Measurements from ENCODE around the gene PODXL2. TPM values are rescaled to one million over a fixed set of nuclear protein-coding genes. Genes with fewer than 3 reads are reported as not detected.

The PODXL2 gene
- total RNA-seq, 1 experiment from 2014 or later = 33.6 TPM

DNA sequence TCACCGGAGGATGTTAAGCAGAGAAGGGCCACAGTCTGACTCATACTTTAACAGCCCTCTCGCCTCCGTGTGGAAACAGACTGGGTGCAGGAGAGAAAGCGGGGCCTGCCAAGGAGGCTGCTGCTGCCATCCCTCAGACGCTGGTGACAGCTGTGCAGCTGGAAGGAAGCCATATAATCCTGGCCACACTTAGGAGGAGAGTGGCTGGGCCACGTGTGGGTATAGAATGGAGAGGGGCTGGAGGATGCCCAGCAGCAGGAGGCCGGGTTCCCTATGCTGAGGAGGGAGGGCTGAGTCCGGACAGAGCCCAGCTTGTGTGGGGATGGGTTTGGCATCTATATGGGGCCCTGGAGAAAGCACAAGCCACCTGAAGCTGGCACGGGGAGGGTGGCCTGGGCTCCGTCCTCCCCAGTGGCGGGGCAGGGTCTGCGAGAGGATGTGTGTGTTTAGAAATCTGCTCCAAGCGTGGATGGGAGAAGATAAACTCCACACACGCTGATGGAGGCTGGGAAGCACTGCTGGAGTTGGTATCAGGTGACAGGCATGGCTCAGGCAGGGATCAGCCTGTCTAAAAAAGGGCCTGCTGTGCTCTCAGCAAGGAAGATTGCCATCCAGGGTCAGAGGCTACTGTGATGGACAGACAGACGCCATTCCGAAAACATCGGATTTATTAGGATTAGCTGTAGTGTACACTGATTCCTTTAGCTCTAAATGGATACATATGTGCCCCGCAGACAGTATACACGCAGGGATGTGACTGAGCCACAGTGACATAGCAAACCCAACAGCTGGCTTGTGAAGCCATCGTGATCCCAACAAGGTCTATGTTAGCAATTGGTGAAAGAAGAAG lies 59.7 kb downstream of the PODXL2 start:
- TF ChIP-seq KAT7 (CRISPR knock-in tag; IDR thresholded peaks at IDR 0.05; ENCODE audit: borderline replicate concordance) = no peak
- TF ChIP-seq, protein P1, sequence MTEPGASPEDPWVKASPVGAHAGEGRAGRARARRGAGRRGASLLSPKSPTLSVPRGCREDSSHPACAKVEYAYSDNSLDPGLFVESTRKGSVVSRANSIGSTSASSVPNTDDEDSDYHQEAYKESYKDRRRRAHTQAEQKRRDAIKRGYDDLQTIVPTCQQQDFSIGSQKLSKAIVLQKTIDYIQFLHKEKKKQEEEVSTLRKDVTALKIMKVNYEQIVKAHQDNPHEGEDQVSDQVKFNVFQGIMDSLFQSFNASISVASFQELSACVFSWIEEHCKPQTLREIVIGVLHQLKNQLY (CRISPR knock-in tag; IDR thresholded peaks at IDR 0.05) = no peak
- TF ChIP-seq SOX15 (CRISPR knock-in tag; IDR thresholded peaks at IDR 0.05) = no peak
- no peak for TF ChIP-seq JUN (CRISPR knock-in tag; IDR thresholded peaks at IDR 0.05)
- TF ChIP-seq, protein P2, sequence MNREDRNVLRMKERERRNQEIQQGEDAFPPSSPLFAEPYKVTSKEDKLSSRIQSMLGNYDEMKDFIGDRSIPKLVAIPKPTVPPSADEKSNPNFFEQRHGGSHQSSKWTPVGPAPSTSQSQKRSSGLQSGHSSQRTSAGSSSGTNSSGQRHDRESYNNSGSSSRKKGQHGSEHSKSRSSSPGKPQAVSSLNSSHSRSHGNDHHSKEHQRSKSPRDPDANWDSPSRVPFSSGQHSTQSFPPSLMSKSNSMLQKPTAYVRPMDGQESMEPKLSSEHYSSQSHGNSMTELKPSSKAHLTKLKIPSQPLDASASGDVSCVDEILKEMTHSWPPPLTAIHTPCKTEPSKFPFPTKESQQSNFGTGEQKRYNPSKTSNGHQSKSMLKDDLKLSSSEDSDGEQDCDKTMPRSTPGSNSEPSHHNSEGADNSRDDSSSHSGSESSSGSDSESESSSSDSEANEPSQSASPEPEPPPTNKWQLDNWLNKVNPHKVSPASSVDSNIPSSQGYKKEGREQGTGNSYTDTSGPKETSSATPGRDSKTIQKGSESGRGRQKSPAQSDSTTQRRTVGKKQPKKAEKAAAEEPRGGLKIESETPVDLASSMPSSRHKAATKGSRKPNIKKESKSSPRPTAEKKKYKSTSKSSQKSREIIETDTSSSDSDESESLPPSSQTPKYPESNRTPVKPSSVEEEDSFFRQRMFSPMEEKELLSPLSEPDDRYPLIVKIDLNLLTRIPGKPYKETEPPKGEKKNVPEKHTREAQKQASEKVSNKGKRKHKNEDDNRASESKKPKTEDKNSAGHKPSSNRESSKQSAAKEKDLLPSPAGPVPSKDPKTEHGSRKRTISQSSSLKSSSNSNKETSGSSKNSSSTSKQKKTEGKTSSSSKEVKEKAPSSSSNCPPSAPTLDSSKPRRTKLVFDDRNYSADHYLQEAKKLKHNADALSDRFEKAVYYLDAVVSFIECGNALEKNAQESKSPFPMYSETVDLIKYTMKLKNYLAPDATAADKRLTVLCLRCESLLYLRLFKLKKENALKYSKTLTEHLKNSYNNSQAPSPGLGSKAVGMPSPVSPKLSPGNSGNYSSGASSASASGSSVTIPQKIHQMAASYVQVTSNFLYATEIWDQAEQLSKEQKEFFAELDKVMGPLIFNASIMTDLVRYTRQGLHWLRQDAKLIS (CRISPR knock-in tag; IDR thresholded peaks at IDR 0.05; ENCODE audit: borderline replicate concordance) = no peak
- TF ChIP-seq, protein P3, sequence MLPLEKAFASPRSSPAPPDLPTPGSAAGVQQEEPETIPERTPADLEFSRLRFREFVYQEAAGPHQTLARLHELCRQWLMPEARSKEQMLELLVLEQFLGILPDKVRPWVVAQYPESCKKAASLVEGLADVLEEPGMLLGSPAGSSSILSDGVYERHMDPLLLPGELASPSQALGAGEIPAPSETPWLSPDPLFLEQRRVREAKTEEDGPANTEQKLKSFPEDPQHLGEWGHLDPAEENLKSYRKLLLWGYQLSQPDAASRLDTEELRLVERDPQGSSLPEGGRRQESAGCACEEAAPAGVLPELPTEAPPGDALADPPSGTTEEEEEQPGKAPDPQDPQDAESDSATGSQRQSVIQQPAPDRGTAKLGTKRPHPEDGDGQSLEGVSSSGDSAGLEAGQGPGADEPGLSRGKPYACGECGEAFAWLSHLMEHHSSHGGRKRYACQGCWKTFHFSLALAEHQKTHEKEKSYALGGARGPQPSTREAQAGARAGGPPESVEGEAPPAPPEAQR (CRISPR knock-in tag; IDR thresholded peaks at IDR 0.05) = no peak
- TF ChIP-seq MXD4 (CRISPR knock-in tag; IDR thresholded peaks at IDR 0.05; ENCODE audit: borderline replicate concordance) = no peak
- TF ChIP-seq, protein P4, sequence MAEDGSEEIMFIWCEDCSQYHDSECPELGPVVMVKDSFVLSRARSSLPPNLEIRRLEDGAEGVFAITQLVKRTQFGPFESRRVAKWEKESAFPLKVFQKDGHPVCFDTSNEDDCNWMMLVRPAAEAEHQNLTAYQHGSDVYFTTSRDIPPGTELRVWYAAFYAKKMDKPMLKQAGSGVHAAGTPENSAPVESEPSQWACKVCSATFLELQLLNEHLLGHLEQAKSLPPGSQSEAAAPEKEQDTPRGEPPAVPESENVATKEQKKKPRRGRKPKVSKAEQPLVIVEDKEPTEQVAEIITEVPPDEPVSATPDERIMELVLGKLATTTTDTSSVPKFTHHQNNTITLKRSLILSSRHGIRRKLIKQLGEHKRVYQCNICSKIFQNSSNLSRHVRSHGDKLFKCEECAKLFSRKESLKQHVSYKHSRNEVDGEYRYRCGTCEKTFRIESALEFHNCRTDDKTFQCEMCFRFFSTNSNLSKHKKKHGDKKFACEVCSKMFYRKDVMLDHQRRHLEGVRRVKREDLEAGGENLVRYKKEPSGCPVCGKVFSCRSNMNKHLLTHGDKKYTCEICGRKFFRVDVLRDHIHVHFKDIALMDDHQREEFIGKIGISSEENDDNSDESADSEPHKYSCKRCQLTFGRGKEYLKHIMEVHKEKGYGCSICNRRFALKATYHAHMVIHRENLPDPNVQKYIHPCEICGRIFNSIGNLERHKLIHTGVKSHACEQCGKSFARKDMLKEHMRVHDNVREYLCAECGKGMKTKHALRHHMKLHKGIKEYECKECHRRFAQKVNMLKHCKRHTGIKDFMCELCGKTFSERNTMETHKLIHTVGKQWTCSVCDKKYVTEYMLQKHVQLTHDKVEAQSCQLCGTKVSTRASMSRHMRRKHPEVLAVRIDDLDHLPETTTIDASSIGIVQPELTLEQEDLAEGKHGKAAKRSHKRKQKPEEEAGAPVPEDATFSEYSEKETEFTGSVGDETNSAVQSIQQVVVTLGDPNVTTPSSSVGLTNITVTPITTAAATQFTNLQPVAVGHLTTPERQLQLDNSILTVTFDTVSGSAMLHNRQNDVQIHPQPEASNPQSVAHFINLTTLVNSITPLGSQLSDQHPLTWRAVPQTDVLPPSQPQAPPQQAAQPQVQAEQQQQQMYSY (CRISPR knock-in tag; IDR thresholded peaks at IDR 0.05) = no peak
- TF ChIP-seq OVOL2 (CRISPR knock-in tag; IDR thresholded peaks at IDR 0.05; ENCODE audit: borderline replicate concordance) = no peak
- no peak for TF ChIP-seq TCF7 (CRISPR knock-in tag; IDR thresholded peaks at IDR 0.05; ENCODE audit: low read depth)
- no peak for TF ChIP-seq TP53 (CRISPR knock-in tag; IDR thresholded peaks at IDR 0.05)
- TF ChIP-seq, protein P5, sequence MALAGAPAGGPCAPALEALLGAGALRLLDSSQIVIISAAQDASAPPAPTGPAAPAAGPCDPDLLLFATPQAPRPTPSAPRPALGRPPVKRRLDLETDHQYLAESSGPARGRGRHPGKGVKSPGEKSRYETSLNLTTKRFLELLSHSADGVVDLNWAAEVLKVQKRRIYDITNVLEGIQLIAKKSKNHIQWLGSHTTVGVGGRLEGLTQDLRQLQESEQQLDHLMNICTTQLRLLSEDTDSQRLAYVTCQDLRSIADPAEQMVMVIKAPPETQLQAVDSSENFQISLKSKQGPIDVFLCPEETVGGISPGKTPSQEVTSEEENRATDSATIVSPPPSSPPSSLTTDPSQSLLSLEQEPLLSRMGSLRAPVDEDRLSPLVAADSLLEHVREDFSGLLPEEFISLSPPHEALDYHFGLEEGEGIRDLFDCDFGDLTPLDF (CRISPR knock-in tag; IDR thresholded peaks at IDR 0.05) = no peak
- no peak for TF ChIP-seq RELA (CRISPR knock-in tag; IDR thresholded peaks at IDR 0.05; ENCODE audit: borderline replicate concordance)
- TF ChIP-seq ZBTB21 (CRISPR knock-in tag; IDR thresholded peaks at IDR 0.05; ENCODE audit: borderline replicate concordance) = no peak
- TF ChIP-seq, protein P6, sequence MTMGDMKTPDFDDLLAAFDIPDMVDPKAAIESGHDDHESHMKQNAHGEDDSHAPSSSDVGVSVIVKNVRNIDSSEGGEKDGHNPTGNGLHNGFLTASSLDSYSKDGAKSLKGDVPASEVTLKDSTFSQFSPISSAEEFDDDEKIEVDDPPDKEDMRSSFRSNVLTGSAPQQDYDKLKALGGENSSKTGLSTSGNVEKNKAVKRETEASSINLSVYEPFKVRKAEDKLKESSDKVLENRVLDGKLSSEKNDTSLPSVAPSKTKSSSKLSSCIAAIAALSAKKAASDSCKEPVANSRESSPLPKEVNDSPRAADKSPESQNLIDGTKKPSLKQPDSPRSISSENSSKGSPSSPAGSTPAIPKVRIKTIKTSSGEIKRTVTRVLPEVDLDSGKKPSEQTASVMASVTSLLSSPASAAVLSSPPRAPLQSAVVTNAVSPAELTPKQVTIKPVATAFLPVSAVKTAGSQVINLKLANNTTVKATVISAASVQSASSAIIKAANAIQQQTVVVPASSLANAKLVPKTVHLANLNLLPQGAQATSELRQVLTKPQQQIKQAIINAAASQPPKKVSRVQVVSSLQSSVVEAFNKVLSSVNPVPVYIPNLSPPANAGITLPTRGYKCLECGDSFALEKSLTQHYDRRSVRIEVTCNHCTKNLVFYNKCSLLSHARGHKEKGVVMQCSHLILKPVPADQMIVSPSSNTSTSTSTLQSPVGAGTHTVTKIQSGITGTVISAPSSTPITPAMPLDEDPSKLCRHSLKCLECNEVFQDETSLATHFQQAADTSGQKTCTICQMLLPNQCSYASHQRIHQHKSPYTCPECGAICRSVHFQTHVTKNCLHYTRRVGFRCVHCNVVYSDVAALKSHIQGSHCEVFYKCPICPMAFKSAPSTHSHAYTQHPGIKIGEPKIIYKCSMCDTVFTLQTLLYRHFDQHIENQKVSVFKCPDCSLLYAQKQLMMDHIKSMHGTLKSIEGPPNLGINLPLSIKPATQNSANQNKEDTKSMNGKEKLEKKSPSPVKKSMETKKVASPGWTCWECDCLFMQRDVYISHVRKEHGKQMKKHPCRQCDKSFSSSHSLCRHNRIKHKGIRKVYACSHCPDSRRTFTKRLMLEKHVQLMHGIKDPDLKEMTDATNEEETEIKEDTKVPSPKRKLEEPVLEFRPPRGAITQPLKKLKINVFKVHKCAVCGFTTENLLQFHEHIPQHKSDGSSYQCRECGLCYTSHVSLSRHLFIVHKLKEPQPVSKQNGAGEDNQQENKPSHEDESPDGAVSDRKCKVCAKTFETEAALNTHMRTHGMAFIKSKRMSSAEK (CRISPR knock-in tag; IDR thresholded peaks at IDR 0.05; ENCODE audit: borderline replicate concordance) = no peak
- no peak for TF ChIP-seq IRF2 (CRISPR knock-in tag; IDR thresholded peaks at IDR 0.05; ENCODE audit: borderline replicate concordance, low read depth)
- TF ChIP-seq, protein P7, sequence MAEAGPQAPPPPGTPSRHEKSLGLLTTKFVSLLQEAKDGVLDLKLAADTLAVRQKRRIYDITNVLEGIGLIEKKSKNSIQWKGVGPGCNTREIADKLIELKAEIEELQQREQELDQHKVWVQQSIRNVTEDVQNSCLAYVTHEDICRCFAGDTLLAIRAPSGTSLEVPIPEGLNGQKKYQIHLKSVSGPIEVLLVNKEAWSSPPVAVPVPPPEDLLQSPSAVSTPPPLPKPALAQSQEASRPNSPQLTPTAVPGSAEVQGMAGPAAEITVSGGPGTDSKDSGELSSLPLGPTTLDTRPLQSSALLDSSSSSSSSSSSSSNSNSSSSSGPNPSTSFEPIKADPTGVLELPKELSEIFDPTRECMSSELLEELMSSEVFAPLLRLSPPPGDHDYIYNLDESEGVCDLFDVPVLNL (CRISPR knock-in tag; IDR thresholded peaks at IDR 0.05; ENCODE audit: borderline replicate concordance, low read depth) = no peak
- TF ChIP-seq, protein P8, sequence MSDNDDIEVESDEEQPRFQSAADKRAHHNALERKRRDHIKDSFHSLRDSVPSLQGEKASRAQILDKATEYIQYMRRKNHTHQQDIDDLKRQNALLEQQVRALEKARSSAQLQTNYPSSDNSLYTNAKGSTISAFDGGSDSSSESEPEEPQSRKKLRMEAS (CRISPR knock-in tag; IDR thresholded peaks at IDR 0.05) = no peak
- no peak for TF ChIP-seq ETV6 (CRISPR knock-in tag; IDR thresholded peaks at IDR 0.05)
- H3K27ac Mint-ChIP-seq = no peak overlapping the region
- no peaks in the 10 kb centered on the region for H3K36me3 Mint-ChIP-seq
- peaks cover 19% of the 10 kb centered on the region for H3K4me1 Mint-ChIP-seq
- no peaks in the 10 kb centered on the region for H3K9me3 Mint-ChIP-seq
- no peaks in the 10 kb centered on the region for H3K27me3 Mint-ChIP-seq (ENCODE audit: low read depth)
- no peak overlapping the region for H3K4me3 Mint-ChIP-seq
- POLR2A ChIA-PET = no interaction called here
- ATAC-seq (no peak), DNase-seq (ENCODE audit: low spot score) (peak; percentile 7)
- CTCF ChIA-PET = interaction anchor here (0.6 to 4.7 kb wide), 6 partner anchors 8 to 276 kb away, joined by 3 to 76 read pairs (median 4); no protein-coding TSS in a partner anchor
